Smooth muscle cell of the brain vasculature (primary cell): Measurements from ENCODE around the gene MARF1.
"Not testable (repeated sequence)": the region's sequence is repeated elsewhere in the genome, so short reads cannot be mapped to it uniquely, and the experiment has no call there.

Experiments
- DNase-seq: peaks from one replicate; pipeline ENCODE4 v3.0.0-alpha.2; 2012; ENCODE audit warnings: low read depth, low spot score

The MARF1 gene

DNA sequence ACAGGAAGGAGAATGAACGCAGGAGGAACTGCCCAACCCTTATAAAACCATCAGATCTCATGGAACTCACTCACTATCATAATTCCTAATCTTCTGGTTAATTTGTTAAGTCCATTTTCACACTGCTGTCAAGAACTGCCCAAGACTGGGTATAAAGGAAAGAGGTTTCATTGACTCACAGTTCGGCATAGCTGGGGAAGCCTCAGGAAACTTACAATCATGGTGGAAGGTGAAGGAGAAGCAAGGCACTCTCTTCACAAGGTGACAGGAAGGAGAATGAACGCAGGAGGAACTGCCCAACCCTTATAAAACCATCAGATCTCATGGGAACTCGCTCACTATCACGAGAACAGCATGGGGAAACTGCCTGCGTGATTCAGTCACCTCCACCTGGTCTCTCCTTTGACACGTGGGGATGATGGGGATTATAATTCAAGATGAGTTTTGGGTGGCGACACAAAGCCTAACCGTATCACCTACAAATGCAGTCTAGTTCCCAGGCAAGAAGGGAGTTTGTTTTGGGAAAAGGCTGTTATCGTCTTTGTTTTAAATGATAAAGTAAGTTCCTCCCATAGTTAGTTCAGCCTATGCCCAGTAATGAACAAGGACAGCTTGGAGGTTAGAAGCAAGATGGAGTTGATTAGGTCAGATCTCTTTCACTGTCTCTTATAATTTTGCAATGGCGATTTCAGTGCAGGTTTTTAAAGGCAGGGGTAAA lies 68.9 kb downstream of the MARF1 start:
- DNase-seq, result not testable (repeated sequence)

DNA sequence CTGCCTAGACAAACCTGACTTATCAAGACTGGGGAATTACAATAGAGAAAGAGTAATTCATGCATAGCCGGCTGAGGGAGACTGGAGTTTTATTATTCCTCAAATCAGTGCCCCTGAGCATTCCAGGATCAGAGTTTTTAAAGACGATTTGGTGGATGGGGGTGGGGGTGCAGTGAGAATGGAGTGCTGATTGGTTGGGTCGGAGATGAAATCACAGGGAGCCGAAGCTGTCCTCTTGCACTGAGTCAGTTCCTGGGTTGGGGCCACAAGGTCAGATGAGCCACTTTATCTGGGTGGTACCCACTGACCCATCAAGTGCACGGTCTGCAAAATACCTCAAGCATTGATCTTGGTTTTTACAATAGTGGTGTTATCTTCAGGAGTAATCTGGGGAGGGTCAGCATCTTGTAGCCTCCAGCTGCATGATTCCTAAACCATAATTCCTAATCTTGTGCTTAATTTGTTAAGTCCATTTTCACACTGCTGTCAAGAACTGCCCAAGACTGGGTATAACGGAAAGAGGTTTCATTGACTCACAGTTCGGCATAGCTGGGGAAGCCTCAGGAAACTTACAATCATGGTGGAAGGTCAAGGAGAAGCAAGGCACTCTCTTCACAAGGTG lies 69.6 kb downstream of the MARF1 start:
- DNase-seq, result no peak

DNA sequence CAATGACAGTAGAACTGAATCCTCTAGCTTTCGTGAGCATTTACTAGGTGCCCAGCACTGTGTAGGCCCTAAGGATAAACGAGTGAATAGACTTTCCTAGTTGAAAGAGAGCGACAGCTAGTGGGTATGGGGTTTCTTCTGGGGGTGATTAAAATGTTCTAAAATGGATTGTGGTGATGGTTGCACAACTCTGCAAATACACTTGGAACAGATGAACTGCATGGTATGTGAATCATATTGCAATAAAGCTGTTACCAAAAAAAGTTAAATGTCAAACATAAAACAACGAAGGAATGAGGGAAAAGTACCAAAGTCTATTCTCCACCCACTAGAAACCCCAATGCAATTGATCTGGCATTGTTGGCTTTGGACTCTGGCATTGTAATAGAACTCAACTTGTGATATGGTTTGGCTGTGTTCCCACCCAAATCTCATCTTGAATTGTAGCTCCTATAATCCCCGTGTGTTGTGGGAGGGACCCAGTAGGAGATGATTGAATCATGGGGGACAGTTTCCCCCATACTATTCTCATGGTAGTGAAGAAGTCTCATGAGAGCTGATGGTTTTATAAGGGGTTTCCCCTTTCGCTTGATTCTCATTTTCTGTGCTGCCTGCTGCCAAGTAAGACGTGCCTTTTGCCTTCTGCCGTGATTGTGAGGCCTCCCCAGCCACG lies 70.5 kb downstream of the MARF1 start:
- no peak for DNase-seq

DNA sequence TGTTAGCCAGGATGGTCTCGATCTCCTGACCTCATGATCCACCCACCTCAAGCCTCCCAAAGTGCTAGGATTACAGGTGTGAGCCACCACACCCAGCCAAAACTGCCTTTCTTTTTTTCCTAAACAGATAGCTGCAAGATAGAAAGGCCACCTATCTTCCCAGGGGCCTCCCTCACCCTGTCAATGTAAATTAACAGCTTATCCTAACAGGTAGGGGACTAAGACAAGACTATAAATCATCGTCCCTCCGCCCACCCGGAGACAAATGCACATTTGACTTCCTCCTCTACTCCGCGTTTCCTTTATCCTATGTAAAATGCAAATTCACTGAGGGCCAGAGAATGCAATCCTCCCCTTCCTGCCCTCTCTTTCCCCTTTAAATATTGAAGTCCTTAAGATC lies 71.4 kb downstream of the MARF1 start:
- DNase-seq, result no peak

DNA sequence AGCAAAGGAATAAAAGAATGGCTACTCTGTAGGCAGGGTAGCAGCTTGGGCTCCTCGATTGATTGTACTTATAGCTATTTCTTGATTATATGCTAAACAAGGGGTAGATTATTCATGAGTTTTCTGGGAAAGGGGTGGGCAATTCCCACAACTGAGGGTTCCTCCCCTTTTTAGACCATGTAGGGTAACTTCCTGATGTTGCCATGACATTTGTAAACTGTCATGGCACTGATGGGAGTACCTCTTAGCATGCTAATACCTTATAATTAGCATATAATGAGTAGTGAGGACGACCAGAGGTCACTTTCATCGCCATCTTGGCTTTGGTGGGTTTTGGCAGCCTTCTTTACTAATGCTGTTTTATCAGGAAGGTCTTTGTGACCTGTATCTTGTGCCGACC lies 72.3 kb downstream of the MARF1 start:
- not testable (repeated sequence) for DNase-seq

DNA sequence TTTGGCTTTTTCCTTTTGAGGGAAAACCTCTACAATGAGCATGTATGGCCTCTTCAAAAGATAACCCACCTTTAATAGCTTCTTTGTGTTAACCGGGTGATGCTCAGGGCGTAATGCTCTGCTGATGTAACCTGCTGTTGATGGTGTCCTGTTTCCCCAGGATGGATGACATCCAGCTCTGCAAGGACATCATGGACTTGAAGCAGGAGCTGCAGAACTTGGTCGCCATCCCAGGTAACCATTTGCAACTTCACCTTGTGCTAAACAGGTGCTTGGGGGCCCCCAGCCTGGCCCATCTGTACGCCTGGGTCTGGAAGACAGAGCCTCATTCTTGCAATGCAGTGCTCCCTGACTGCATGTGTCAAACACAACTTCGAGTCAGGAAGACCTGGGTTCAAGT lies 75.1 kb downstream of the MARF1 start:
- no peak for DNase-seq

DNA sequence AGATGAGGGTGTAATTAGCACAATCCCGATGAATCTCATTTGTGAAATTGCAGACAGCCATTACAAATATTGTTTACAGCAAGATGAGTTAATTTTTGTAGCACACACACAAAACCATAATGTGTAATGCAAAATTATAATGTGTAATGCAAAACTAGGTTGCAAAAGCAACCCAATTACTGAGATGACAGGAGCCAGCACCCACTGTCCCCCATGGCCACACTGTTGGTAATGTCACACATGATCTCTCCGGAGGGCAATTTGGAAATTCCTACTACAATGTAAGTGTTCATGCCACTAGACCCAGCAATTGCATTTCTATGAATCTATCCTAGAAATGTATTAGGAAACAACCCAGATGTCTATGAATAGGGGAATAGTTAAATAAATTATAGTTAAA lies 76.9 kb downstream of the MARF1 start:
- DNase-seq, result no peak

DNA sequence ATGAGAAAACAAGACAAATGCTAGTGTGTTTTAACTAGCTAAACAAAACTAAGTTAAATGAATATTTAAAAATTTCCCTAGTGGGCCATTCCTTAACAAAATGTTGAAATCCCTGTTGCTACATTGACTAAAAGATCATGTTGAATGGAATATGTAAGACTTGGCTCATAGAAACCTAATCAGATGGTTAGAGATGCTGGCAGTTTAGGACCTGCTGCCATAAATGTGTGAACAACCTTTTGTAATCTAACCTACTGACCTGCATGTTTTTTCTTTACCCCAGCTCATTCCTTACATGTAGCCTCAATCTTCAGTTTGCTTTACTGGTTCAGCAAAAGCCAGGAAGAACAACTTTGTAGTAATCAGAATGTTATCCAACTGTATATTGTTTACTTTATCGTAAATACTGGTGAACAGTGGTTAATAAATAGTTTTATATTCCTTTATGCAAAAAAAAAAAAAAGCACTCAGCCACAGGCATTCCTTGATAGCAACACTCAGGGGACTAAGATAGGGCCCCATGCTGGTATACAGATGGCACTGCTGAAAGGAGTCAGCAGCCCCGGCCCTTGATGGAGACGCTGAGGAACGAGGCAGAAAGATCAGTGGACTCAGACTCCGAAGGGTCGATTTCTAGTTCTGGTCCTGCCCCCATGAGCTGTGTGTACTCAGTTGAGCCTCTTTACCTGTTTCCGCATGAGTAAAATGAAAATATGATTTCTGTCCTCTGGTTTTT lies 78.2 kb downstream of the MARF1 start:
- DNase-seq, result no peak

DNA sequence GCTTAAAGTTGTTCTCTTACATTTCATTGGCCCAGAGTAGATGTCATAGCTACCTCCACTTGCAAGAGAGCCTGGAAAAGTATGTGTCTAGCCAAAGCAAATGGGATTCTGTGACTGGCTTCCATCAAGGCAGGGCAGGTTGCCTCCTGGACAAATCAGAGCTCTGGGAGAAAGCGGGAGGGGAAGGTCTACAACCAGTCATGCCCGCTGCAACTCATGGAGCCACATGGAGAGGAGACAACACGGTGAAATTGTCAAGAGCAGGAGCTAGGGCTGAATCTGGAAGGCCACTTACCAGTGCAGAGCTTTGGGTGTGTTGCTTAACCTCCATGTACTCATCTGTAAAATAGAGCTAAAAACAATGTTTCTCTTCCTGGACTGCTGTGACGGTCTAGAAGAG lies 83.8 kb downstream of the MARF1 start:
- no peak for DNase-seq

DNA sequence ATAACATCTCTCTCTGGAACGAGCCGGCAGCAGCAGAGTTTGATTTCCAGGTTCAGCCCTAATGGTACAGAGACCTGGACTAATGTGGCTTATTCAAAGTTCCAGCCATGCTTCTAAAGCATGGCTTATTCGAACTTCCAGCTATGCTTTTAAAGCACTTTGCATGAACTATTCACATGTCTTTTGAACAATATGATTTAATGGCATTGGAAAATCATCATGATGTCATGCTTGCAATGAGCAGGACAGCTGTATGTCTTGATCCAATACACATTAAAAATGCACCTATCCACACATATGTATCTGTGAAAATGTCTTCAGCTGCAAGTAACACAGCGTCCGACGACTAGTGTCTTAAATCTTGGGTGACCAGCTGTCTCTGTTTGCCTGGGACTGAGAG lies 85.7 kb downstream of the MARF1 start:
- DNase-seq, result no peak

DNA sequence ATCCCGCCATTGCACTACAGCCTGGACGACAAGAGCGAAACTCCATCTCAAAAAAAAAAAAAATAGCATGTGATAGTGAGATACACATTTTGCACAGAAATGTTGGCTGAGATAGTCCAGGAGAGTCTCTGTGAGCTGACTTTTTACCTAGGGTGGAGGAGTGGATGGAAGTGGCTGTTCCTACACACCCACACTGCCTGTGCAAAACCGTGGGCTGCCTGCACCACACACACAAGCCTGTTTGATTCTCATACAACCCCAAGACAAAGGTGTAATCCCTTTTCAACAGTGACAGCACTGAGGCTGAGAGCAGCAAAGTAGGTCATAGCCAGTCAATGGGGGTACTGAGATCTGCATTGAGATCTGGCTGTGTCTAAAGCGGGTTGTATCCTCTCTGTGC lies 86.8 kb downstream of the MARF1 start:
- DNase-seq, result no peak

DNA sequence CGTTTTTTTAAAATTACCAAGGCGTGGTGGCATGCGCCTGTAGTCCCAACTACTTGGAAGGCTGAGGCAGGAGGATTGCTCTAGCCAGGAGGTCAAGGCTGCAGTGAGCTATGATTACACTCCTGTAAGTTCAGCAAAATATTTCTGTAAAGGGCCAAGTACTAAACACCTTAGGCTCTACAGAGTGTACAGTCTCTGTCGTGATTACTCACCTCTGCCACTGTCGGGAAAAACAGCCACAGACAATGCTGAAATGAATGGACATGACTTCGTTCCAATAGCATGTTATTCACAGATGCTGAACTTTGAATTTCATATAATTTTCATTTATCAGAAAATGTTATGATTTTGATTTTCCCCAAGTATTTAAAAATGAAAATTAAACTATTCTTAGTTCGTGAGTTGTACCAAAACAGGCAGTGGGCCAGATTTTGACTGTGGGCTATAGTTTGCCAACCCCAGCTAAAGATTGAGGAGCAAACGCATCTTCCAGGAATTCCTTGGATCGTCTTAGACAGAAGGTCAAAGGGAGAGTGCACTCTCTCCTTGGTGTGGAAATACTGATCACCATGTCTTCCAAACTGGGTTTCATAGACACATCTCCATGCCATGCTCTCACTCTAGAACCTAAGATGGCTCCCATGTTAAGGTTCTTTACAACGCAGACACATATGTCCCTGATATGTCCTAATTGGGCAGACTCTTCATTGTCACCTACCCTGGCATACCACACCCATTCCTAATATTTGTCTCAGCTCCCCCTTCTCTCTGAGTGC lies 89.5 kb downstream of the MARF1 start:
- no peak for DNase-seq

DNA sequence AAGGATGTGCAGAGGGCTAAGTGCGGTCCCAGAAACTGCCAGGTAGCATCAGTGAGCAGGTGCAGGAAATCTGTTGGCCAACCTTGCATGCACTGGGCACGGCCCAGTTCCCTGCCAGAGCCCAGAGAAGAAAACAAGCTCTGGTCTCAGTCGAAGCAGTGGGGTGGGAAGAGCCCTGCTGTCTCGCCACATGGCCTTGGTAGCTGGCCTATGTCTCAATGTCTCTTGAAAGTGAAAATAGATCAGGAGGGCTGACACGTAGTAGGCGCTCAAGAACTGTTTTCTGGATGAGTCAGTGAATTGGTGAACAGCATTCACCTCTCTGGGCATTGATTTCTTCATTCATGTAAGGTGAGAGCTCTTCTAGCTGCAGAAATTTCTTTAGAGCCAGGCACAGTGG lies 90.4 kb downstream of the MARF1 start:
- DNase-seq, result no peak

DNA sequence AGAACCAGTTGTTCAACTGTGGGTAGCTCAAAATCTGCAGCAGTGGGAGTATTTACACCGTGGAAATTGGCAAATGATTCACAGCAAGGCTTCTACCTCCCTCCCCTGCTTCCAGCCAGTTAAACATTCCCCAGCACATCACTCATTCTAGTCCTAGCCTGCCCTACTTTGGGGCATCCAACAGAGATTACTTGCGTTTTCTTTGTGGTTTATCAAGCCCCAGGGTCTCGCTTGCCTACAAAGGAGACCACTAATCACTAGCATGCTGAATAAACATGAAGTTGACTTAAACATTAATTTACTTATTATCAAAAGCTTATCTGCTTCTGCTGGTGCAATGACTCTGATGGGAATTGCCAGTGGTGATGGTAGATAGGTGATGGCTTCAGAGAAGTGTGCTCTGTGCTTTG lies 94.5 kb downstream of the MARF1 start:
- no peak for DNase-seq

DNA sequence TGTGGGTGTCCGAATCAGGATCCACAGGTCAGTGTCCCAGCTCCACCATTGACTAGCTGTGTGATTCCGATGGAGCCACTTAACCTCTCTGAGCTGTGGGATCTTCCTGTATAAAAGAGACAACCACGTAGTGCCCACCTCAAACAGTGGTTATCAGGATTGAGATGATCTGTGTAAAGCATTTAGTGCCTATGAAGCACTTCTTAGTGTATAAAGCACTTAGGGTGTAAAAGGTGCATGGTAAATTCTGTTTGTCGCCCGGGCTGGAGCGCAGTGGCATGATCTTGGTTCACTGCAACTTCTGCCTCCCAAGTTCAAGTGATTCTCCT lies 95.2 kb downstream of the MARF1 start:
- no peak for DNase-seq

DNA sequence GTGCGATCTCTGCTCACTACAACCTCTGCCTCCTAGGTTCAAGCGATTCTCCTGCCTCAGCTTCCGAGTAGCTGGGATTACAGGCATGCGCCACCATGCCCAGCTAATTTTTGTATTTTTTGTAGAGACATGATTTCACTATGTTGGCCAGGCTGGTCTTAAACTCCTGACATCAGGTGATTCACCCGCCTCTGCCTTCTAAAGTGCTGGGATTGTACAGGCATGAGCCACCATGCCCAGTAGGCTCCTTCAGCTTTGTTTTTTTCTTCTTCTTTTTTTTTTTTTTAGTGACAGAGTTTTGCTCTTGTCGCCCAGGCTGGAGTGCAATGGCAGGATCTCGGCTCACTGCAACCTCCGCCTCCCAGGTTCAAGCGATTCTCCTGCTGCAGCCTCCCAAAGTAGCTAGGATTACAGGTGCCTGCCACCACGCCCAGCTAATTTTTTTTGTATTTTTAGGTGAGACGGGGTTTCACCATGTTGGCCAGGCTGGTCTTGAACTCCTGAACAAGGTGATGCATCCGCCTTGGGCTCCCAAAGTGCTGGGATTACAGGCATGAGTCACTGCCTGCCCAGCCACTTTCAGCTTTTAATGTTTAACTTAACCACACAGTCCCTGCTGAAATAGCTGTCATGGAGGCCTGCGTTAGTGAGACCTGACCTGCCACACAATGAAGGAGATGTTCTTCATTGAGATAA lies 95.7 kb downstream of the MARF1 start:
- not testable (repeated sequence) for DNase-seq

DNA sequence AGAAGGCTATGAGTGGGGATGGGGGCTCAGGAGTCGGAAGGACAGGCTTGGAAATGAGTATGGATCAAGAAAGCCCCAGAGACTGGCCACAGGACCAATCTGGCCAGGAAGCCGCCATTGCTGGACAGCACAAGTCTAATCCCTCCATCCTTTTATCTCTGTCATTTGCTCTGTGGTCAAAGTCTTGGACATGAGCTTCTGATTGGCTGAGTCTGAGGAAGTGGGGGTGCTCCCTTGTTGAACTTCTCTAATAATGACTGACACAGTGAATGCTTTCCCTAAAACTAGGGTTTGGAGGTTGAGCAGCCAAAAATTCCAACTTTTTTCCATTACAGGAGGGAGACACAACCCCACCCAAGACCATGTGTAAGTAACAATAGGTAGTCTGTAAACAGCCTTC lies 97.4 kb downstream of the MARF1 start:
- no peak for DNase-seq

DNA sequence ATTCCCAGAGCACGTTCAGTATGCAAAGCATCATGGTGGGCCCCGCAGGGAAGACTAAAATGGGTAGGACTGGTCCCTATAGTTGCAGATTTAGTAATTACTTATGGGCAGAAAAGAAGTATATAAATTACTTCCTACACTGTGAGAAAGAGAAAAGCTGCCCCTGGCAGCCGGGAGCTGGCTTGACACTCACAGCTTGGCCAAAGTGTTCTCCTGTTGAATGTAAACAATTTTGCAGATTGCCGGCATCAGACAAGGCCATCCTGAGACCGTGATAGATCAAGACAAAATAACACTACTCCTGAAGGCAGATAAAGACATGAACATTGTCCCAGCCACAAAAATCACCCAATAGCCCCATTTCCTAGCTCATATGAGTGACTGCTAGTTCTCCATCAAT lies 98.5 kb downstream of the MARF1 start:
- no peak for DNase-seq
